AG09319 (cell line): ENCODE data around the gene PODXL.
"Not testable (repeated sequence)": the region's sequence is repeated elsewhere in the genome, so short reads cannot be mapped to it uniquely, and the experiment has no call there.

Experiments used
- DNase-seq: peaks from one replicate; pipeline ENCODE4 v3.0.0-alpha.2; 2010; ENCODE audit warnings: low read depth; ENCODE audit errors: extremely low read depth
- TF ChIP-seq, protein P1 (sequence below): IDR thresholded peaks from 2 replicates; pipeline ENCODE4 v1.5.1; 2011; ENCODE audit warnings: low read depth, mild to moderate bottlenecking, inconsistent platforms, low read length, moderate library complexity

PODXL gene

DNA sequence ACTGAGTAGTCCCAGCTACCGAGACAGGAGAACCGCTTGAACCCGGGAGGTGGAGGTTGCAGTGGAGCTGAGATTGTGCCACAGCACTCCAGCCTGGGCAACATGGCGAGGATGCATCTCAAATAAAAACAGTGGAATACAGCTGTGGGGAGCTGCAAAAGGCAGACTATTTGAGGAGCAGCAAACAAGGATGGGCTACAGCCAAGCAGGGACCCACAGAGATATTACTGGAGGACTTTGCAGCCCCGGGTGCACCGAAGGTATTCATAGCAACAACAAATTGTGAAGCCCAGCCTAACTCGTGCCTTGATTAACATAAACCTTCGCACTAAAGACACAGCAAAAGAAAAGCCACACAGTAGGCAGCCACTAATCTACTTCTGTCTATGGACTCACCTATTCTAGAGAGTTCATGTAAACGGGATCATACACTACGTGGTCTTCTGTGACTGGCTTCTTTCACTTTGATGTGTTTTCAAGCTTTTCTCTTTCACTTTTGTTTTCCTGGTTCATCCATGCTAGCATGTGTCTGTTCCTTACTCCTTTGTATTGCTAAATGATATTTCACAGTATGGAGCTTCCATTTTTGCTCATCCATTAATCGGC is 34.0 kb downstream of the PODXL start:
- TF ChIP-seq, protein P1, sequence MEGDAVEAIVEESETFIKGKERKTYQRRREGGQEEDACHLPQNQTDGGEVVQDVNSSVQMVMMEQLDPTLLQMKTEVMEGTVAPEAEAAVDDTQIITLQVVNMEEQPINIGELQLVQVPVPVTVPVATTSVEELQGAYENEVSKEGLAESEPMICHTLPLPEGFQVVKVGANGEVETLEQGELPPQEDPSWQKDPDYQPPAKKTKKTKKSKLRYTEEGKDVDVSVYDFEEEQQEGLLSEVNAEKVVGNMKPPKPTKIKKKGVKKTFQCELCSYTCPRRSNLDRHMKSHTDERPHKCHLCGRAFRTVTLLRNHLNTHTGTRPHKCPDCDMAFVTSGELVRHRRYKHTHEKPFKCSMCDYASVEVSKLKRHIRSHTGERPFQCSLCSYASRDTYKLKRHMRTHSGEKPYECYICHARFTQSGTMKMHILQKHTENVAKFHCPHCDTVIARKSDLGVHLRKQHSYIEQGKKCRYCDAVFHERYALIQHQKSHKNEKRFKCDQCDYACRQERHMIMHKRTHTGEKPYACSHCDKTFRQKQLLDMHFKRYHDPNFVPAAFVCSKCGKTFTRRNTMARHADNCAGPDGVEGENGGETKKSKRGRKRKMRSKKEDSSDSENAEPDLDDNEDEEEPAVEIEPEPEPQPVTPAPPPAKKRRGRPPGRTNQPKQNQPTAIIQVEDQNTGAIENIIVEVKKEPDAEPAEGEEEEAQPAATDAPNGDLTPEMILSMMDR = no peak
- DNase-seq = no peak

GRCh38 chr7:131521651-131522163 is 34.7 kb downstream of the PODXL start:
- no peak for DNase-seq

DNA sequence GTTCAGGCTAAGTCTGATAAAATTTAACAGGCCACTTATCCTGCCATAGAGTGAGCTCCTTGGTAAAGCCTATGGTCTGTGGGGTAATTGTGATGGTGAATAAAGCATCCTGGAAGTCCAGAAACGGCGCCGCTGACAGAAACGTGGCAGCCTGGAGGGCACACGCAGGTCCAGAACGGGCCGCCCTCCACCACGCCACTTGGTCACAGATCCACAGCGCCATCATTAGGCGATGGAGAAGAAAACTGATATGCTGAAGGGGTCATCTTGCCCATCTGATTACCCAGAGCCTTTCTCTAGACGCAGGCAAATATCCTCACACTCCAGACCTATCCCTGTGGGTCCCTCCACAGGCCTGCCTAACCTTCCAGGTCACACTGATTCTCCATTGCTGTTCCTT is 37.8 kb downstream of the PODXL start:
- TF ChIP-seq, protein P1 = no peak
- DNase-seq = no peak

More at GRCh38 chr7:131521651-131522163, 34.7 kb downstream of the PODXL start:
- TF ChIP-seq, protein P1 = no peak

- DNase-seq = no peak
Observed at GRCh38 chr7:131517218-131517923, 39.1 kb downstream of the PODXL start.

DNA sequence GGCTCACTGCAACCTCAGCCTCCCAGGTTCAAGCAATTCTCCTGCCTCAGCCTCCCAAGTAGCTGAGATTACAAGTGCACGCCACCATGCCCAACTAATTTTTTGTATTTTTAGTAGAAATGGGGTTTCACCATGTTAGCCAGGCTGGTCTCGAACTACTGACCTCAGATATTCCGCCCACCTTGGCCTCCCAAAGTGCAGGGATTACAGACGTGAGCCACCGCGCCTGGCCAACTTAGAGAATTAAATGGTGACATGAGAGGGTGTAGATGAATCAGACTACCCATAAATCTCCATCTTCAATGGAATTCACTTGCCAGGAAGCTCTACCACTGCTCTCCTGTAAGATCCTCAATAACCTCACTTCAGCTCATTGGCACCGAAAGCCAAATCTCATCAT is 41.0 kb downstream of the PODXL start:
- not testable (repeated sequence) for DNase-seq

More at GRCh38 chr7:131517218-131517923, 39.1 kb downstream of the PODXL start:
- TF ChIP-seq, protein P1 = no peak

DNA sequence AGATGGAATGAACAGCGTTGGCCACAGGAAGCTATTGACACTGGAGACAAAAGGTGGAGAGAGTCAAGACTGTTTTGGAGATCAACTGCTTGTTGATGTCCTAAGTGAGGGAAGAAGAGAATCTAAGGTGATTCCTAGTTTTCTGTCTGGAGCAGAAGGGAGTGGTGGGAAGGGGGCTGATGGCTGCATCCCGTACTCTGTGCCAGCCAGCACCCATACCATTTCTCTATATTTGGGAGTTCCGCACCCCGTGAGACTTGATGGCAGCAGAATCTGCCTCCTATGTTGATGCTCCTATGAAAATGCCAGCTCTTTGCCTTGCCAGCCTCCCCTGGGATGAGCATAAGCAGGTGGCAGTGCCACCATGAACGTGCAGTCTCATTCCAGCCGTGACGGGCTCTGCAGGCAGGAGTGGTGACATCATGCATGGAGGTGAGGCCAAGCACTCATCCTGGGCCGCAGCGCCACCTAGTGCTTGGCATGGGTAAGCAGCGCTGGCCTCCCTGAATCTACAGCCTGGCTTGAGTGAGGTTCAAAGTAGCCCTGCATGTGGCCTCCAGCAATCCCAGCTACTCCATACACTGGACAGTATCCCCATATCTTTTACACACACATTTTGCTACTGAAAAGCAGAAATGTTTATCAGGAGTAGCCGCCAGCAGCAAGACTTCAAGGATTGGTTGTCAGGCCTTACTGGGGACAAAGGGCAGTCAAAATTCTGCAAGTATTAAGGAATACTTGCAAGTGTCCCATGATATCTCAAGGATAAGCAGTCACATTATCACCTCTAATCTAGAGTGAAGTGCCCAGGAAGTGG is 43.0 kb downstream of the PODXL start:
- peak; percentile 32 for DNase-seq
- TF ChIP-seq, protein P1 = peak; percentile 99

DNA sequence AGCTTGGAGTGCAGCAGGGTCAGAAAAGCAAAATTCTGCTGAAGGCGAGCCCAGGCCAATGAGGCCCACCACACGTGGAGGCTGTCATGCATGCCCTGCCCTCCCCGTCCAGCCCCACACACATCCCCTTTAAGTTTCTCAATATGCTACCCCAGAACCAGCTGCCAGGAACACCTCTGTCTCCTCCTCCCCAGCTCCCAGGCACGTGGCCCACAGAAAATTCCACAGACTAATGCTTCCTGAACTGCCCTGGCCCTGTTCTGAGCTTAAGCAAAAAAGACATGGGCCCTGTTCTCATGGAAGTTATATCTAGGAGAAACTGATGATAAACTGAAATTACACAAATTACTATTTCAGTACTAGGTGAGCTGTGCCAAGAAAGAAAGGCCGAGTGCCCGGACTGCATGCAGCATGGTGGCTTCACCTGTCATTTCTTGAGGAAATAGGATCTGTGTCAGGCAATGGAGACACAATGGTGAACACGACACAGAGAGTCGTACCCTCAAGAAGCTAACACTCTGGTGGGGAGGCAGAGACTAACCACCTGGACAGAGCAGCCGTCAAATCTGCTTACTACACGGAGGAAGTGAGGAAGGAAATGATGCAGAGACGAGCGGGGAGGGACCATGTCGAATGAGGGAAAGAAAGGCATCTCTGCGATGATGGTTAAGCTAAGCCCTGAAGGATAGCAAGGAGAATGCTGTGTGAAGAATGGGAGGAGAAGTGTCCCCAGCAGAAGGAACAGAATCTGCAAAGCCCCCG is 44.5 kb downstream of the PODXL start:
- DNase-seq = no peak
- TF ChIP-seq, protein P1 = no peak
